ENCODE results near the gene HDAC9. TPM values are rescaled to one million over a fixed set of nuclear protein-coding genes. Genes with fewer than 3 reads are reported as not detected.

HDAC9 gene
- total RNA-seq, 1 experiment from 2014 or later, result 7.7 TPM

DNA sequence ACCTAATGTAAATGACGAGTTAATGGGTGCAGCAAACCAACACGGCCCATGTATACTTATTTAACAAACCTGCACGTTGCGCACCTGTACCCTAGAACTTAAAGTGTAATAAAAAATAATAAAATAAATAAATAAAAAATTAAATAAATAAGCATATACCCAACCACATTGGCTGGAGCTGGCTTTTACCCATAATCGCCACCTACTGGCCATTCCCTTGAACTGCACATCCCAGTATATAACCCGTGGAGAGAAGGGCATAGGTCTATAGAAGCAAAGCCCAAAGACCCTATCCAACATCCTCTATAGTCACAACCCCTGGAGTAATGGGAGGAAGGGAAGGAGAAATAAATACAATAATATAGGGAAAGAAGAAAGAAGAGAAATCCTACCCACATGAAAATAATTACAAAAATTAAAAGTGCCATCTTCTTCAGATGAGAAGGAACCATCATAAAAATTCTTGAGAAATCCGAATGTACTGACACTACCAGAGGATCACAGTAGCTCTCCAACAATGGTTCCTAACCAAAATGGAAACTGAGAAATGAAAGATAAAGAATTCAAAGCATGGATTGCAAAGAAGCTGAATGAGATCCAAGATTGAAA is 556.3 kb downstream of the HDAC9 start:
- Histone ChIP-seq H2AK5ac (ENCODE audit: insufficient read length, low read length) (no peak overlapping the region), H3K23ac (ENCODE audit: insufficient read length, low read depth, low read length) (no peak overlapping the region), H3K56ac (ENCODE audit: insufficient read length, low read depth, low read length) (no peak overlapping the region), H3K23me2 (ENCODE audit: insufficient read length, low read depth, low read length, poor library complexity, severe bottlenecking) (no peaks in the 10 kb centered on the region), H4K8ac (replicated peaks; ENCODE audit: insufficient read length, low read depth, low read length) (no peak overlapping the region), H3K27ac (ENCODE audit: insufficient read length, low read depth, low read length) (no peak overlapping the region), H3K14ac (ENCODE audit: insufficient read depth, low read length) (no peak overlapping the region), H4K5ac (ENCODE audit: insufficient read length, low read depth, low read length) (no peak overlapping the region), H3K18ac (ENCODE audit: insufficient read length, low read depth, low read length) (no peak overlapping the region), H2BK120ac (ENCODE audit: low read depth, low read length, poor library complexity, severe bottlenecking) (no peak overlapping the region), H2BK5ac (ENCODE audit: insufficient read length, low read length) (no peak overlapping the region), H3K9ac (ENCODE audit: extremely low read depth, insufficient read length, low read length) (no peak overlapping the region), H3K79me2 (ENCODE audit: insufficient read depth, low read length) (no peaks in the 10 kb centered on the region; the same call in 1 of the 2 replicates), H3K4me1 (ENCODE audit: insufficient read depth, low read length) (no peaks in the 10 kb centered on the region), H3K27me3 (ENCODE audit: insufficient read depth, low read length) (no peaks in the 10 kb centered on the region), H4K20me1 (ENCODE audit: control insufficient read depth, insufficient read depth, insufficient read length) (no peaks in the 10 kb centered on the region), H2AFZ (ENCODE audit: low read length) (no peak overlapping the region), H2BK12ac (ENCODE audit: insufficient read length, low read depth, low read length) (no peak overlapping the region), H3K4ac (ENCODE audit: low read depth, low read length) (no peak overlapping the region), H2BK20ac (ENCODE audit: low read depth, low read length, poor library complexity, severe bottlenecking) (no peak overlapping the region), H4K91ac (ENCODE audit: insufficient read length, low read depth, low read length) (no peak overlapping the region), H3K4me2 (ENCODE audit: insufficient read depth, insufficient read length, low read length) (no peak overlapping the region), H2BK15ac (ENCODE audit: low read depth, low read length) (no peak overlapping the region), H3K9me3 (ENCODE audit: control insufficient read depth, low read depth, low read length) (no peaks in the 10 kb centered on the region), H3K79me1 (ENCODE audit: insufficient read depth, low read depth, low read length, poor library complexity, severe bottlenecking) (no peaks in the 10 kb centered on the region), H3T11ph (ENCODE audit: low read length) (no peak overlapping the region)
- no peak for DNase-seq
- no CpG with 5 or more reads among the region's 7 CpGs for WGBS (ENCODE audit: extremely low coverage, insufficient read length, low lambda C conversion rate)
- Mint-ChIP-seq H3K27ac (no peak overlapping the region), H3K9me3 (peaks cover 0 to 7% of the 10 kb centered on the region in 2 experiments; a peak in 2 of 5 replicates), H3K4me3 (no peak overlapping the region), H3K36me3 (ENCODE audit: insufficient read depth in 1 of 3, low read depth in 3 of 3) (no peaks in the 10 kb centered on the region; a peak in 1 of 7 replicates), H3K4me1 (no peaks in the 10 kb centered on the region), H3K27me3 (ENCODE audit: low read depth) (no peaks in the 10 kb centered on the region)
- TF ChIP-seq, protein P1, sequence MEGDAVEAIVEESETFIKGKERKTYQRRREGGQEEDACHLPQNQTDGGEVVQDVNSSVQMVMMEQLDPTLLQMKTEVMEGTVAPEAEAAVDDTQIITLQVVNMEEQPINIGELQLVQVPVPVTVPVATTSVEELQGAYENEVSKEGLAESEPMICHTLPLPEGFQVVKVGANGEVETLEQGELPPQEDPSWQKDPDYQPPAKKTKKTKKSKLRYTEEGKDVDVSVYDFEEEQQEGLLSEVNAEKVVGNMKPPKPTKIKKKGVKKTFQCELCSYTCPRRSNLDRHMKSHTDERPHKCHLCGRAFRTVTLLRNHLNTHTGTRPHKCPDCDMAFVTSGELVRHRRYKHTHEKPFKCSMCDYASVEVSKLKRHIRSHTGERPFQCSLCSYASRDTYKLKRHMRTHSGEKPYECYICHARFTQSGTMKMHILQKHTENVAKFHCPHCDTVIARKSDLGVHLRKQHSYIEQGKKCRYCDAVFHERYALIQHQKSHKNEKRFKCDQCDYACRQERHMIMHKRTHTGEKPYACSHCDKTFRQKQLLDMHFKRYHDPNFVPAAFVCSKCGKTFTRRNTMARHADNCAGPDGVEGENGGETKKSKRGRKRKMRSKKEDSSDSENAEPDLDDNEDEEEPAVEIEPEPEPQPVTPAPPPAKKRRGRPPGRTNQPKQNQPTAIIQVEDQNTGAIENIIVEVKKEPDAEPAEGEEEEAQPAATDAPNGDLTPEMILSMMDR (conservative IDR thresholded peaks at IDR 0.05), result peak; percentile 86

All from H9 (cell line).